GM19239 (cell line): ENCODE measurements around the gene MYRFL.
"Not testable (repeated sequence)": the region's sequence is repeated elsewhere in the genome, so short reads cannot be mapped to it uniquely, and the experiment has no call there.

Experiments
- DNase-seq: peaks from one replicate; pipeline ENCODE4 v3.0.0; 2011; ENCODE audit warnings: low spot score; ENCODE audit not compliant: insufficient read length
- FAIRE-seq: peaks from 2 replicates; lab custom pipeline; 2011; peaks lifted over from hg19 to GRCh38; lab: Jason Lieb, UNC

Gene MYRFL

GRCh38 chr12:69824966-69825560 lies at the start of gene MYRFL:
Gene MYRFL (plus strand): TSS chr12:69825227. CDS start chr12:69825518, 291 bp downstream.
- no peak for FAIRE-seq
- DNase-seq: no peak

GRCh38 chr12:69779928-69780327 lies 45.1 kb upstream of the MYRFL start:
- no peak for FAIRE-seq
- no peak for DNase-seq

GRCh38 chr12:69783365-69783764 lies 41.7 kb upstream of the MYRFL start:
- no peak for DNase-seq
- FAIRE-seq: no peak

DNA sequence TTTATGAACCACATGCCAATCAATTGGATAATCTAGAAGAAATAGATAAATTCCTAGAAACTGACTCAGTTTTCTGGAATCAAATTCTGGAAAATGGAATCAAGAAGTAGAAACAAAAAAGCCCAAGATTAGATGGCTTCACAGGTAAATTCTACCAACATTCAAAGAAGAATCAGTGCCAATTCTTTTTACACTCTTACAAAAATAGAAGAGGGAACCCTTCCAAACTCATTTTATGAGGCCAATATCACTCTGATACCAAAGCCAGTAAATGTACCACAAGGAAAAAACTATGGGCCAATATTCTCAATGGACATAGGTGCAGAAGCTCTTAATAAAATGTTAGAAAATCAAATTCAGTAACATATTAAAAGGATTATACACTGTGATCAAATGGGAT lies 35.7 kb upstream of the MYRFL start:
- FAIRE-seq (no peak), DNase-seq (no peak)

DNA sequence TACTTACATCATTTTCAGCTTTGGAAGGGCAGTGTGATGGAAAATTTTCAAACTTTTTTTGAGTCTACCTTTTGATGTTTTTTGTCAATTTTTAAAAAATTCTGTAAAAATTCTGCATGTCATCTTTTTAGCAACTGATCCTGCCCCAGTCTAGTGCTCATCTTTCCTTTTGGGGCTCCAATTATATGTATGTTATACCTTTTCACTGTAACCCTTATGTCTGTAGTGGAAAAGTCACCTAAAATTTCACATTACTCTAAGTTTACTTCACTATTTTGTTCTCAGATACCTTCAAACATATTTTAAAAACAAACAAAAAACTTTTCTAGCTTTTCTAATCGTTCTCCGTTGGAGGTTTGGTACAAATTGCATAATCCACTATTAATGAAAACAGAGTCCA lies 32.5 kb upstream of the MYRFL start:
- FAIRE-seq: no peak
- no peak for DNase-seq

DNA sequence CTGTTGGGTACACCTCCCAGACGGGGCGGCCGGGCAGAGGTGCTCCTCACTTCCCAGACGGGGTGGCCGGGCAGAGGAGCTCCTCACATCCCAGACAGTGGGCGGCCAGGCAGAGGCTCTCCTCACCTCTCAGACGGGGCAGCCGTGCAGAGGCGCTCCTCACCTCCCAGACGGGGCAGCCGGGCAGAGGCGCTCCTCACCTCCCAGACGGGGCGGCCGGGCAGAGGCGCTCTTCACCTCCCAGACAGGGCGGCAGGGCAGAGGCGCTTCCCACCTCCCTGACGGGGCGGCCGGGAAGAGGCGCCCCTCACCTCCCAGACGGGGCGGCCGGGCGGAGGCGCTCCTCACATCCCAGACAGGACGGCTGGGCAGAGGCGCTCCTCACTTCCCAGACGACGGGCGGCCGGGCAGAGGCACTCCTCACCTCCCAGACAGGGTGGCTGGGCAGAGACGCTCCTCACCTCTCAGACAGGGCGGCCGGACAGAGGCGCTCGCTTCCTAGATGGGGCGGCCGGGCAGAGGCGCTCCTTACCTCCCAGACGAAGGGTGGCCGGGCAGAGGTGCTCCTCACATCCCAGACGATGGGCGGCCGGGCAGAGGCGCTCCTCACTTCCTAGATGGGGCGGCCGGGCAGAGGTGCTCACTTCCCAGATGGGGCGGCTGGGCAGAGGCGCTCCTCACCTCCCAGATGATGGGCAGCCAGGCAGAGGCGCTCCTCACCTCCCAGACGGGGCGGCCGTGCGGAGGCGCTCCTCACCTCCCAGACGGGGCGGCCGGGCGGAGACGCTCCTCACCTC lies 17.7 kb upstream of the MYRFL start:
- not testable (repeated sequence) for DNase-seq, FAIRE-seq

DNA sequence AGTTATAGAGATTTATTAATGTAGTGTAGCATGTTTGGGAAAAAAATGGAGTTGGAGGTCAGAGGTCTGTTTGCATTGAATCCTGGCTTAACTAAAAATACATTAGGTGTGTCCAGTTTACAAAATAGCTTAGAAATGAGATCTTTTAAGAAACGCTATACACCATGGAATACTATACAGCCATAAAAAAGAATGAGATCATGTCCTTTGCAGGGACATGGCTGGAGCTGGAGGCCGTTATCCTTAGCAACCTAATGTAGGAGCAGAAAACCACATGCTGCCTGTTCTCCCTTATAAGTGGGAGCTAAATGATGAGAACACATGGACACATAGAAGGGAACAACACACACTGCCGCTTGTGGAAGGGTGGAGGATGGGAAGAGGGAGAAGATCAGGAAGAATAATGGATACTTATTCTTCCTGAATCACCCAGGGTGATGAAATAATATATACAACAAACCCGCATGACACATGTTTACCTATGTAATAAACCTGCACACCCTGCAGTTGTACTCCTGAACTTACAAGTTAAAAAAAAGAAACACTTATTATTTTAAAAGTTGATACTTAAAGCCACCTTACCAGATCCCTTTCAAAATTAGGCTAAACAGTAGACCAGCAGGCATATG lies 14.0 kb upstream of the MYRFL start:
- DNase-seq (no peak), FAIRE-seq (no peak)

- FAIRE-seq: no peak
- no peak for DNase-seq
Observed at GRCh38 chr12:69816082-69816481, 8.9 kb upstream of the MYRFL start.

DNA sequence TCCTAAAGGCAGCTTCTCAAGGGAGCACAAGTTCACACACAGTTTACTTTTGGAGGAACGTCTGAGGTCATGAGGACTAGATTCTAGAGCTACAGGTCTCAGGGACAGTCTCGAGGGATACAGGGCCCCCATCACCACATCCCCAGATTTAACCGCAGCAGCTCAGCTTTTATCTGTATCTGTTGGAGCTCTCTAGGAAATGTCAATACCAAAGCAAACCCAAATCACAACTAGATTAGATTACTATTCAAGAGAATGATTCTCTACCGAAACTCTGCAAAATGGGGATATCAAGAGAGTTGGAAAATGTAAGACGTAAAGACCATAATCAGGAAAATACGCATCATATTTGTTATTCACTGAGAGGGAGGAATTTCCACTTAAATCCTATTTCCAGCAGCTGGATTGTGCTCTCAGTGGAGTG lies 4.0 kb upstream of the MYRFL start:
- DNase-seq: no peak

DNA sequence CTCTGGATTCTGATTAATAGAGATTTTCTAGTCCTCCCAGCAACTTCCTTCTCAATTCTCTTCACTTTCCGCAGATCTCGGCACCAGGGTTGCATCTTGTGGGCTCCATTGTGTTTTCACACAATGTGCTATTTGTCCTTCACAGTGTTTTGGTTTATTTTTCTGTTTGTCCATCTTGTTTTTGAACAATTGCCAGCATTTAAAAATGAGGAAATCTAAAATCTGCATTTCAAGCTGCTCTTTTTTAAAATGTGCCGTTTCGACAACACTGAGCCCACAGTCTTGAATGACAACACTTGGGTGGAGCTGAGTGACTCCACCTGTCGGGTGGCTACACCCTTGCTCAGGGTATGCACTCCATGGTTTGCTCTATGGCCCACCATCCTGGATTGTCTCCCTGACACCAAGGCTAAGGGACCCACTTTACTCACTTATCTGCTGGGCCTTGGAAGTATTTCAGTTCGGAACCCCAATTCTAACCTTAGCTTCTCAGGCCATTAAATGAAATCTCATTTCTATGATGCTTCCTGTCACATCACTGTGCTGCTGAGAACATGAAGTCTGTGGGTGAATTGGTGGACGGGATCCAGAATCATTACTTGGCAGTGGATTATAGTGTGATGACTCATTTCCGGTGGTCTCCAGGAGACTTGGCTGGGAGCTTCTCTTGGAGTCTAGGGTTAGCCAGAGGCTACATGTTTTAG lies 3.4 kb upstream of the MYRFL start:
- no peak for DNase-seq
- FAIRE-seq: no peak

More for the DNA sequence above, 4.0 kb upstream of the MYRFL start:
- no peak for FAIRE-seq

- no peak for DNase-seq
- FAIRE-seq: no peak
Observed at GRCh38 chr12:69822201-69822860, 2.7 kb upstream of the MYRFL start.

- no peak for FAIRE-seq
- DNase-seq: no peak
Observed at GRCh38 chr12:69824028-69824427, 999 bp upstream of the MYRFL start.

DNA sequence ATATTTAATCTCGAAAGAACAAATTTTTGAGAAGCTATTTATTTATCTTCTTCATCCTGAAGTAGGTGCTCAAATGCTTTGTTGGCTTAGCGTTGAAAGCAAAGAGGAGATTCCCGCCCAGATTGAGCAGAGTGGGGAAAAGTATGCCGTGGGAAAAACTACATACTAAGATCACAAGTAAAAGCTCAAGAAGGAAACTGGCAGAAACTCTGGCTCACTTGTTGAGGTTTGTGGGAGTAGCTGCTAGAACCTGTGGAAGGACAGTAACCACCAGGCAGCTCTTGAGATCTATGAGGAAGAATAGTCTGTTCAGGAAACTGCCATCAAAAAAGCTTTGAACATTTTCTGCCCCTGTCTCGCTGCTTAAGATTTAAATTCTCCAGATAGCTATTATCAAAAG lies 3.9 kb downstream of the MYRFL start:
- FAIRE-seq (no peak), DNase-seq (no peak)

DNA sequence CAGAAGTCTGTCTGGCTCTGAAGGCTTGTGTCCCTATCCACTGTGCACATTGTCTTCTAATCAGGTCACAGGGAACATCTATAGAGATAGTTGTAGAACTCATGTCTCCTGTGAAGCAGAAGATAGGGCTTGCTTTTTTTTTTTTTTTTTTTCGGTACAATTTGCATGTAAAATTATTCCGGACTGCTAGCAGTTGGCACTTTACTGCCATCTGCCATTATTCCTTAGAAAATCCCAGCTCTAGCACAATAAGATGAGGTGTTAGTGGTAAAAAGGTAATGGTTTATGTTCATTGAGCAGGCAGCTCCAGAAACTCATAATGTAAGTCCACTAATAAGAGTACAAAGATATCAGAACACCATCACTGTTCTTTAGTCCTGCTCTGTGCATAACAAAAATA lies 8.7 kb downstream of the MYRFL start:
- no peak for FAIRE-seq
- DNase-seq: no peak

GRCh38 chr12:69834147-69834546 lies 9.1 kb downstream of the MYRFL start:
- FAIRE-seq: no peak

GRCh38 chr12:69834576-69834975 lies 9.5 kb downstream of the MYRFL start:
- no peak for FAIRE-seq

More at GRCh38 chr12:69834147-69834546, 9.1 kb downstream of the MYRFL start:
- DNase-seq: no peak

DNA sequence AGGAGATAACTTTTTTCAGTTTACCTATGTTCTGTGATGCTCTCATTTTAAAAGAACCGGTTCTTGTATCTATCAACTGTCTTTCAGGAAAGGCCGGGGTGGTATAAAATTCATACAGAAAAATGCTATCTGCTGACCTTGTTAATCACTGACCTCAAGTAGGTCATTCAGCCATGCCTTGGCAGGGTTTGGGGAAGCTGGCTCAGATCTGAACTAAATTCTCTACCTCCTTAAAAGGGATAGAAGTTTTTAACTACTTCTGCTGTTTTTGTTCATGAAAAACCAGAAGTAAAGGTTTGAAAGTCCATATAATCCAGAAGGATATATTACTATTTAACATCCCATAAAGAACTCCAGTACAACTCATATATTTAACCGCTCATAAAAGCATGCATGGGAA lies 10.1 kb downstream of the MYRFL start:
- FAIRE-seq: no peak
- DNase-seq: no peak

More at GRCh38 chr12:69834576-69834975, 9.5 kb downstream of the MYRFL start:
- DNase-seq: no peak

DNA sequence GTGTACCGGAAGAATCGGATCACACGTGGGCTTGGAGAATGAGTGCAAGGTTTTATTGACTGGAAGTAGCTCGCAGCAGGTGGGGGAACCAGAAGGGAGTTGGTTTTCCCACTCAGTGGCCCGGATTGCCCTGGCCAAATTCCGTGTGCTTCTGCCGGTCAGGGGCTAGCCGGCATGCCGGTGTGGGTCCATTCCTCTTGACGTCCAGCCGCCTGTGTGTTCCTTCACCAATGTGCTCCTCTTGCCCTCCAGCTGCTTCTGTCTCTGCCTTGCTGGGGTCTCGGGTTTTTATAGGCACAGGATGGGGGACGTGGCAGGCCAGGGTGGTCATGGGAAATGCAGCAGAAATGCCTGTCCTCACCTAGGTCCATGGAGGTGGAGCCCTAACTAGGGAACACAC lies 11.0 kb downstream of the MYRFL start:
- DNase-seq (no peak), FAIRE-seq (no peak)

DNA sequence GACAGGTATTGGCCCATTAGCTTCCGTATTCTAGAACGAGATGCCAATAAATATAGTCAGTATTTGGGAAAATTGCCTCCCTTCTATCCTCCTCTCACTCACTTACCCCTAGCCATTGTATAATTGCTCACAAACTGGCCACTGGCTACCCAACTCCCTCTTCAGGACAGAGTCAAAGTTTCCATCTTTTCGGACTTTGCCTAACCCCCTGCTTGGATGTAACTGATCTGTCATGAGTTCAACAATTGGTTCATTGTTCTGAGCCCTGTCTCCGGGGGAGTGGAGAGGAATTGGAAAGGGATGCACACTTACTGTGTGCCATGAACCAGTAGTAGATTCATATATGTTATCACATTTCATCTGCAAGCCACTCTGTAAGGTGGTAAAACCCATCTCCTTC lies 12.2 kb downstream of the MYRFL start:
- FAIRE-seq (no peak), DNase-seq (no peak)
